Activated CD4-positive, alpha-beta memory T cell treated with anti-CD3 and anti-CD28 coated beads for 36 hours (primary cell): ENCODE measurements around the gene LFNG. TPM values are rescaled to one million over a fixed set of nuclear protein-coding genes. Genes with fewer than 3 reads are reported as not detected.

Experiments
- CTCF ChIA-PET: fragments of 350-600 bp; sonication (Branson Sonifier 250); formaldehyde crosslinking; loops from one replicate; lab custom pipeline; 2021; ENCODE audit warnings: antibody characterized with exemption, inconsistent platforms; lab: Charles Lee
- POLR2A ChIA-PET: fragments of 350-600 bp; sonication (Branson Sonifier 250); formaldehyde crosslinking; loops from one replicate; lab custom pipeline; 2021; ENCODE audit warnings: antibody characterized with exemption; lab: Charles Lee
- DNase-seq: peaks from one replicate; pipeline ENCODE4 v3.0.0-alpha.2; 2020
- H3K27ac Mint-ChIP-seq: one replicate; pipeline ENCODE4 v1.8.0; 2021; ENCODE audit warnings: mixed read lengths
- H3K27me3 Mint-ChIP-seq: one replicate; pipeline ENCODE4 v1.8.0; 2021; ENCODE audit warnings: mixed read lengths
- H3K36me3 Mint-ChIP-seq: one replicate; pipeline ENCODE4 v1.8.0; 2021; ENCODE audit warnings: mixed read lengths
- H3K4me1 Mint-ChIP-seq: one replicate; pipeline ENCODE4 v1.8.0; 2021; ENCODE audit warnings: low read depth, mixed read lengths
- H3K4me3 Mint-ChIP-seq: one replicate; pipeline ENCODE4 v1.8.0; 2021; ENCODE audit warnings: mild to moderate bottlenecking, mixed read lengths
- H3K9me3 Mint-ChIP-seq: one replicate; pipeline ENCODE4 v1.8.0; 2021; ENCODE audit warnings: mixed read lengths
- intact Hi-C: fragments of 100-400 bp; cut with micrococcal nuclease; formaldehyde crosslinking; loops from one replicate; pipeline ENCODE4 v1.15.1; 2023
- total RNA-seq, 2 experiments: library from RNA; stranded (reverse); gene quantifications; one replicate each; pipeline ENCODE4 v1.2.3, GENCODE V29; 2021

Gene LFNG
- total RNA-seq, 2 experiments from 2014 or later: 33.0 to 33.1 TPM

GRCh38 chr7:2537981-2538851 is 18.6 kb downstream of the LFNG start:
- DNase-seq: no peak
- H3K27ac Mint-ChIP-seq: no peak overlapping the region
- no peaks in the 10 kb centered on the region for H3K4me1 Mint-ChIP-seq
- no peaks in the 10 kb centered on the region for H3K9me3 Mint-ChIP-seq
- no peaks in the 10 kb centered on the region for H3K27me3 Mint-ChIP-seq
- H3K36me3 Mint-ChIP-seq: peaks cover 7% of the 10 kb centered on the region
- POLR2A ChIA-PET: no interaction called here
- CTCF ChIA-PET: no interaction called here
- H3K4me3 Mint-ChIP-seq: no peak overlapping the region
- intact Hi-C loops: no loop called here

DNA sequence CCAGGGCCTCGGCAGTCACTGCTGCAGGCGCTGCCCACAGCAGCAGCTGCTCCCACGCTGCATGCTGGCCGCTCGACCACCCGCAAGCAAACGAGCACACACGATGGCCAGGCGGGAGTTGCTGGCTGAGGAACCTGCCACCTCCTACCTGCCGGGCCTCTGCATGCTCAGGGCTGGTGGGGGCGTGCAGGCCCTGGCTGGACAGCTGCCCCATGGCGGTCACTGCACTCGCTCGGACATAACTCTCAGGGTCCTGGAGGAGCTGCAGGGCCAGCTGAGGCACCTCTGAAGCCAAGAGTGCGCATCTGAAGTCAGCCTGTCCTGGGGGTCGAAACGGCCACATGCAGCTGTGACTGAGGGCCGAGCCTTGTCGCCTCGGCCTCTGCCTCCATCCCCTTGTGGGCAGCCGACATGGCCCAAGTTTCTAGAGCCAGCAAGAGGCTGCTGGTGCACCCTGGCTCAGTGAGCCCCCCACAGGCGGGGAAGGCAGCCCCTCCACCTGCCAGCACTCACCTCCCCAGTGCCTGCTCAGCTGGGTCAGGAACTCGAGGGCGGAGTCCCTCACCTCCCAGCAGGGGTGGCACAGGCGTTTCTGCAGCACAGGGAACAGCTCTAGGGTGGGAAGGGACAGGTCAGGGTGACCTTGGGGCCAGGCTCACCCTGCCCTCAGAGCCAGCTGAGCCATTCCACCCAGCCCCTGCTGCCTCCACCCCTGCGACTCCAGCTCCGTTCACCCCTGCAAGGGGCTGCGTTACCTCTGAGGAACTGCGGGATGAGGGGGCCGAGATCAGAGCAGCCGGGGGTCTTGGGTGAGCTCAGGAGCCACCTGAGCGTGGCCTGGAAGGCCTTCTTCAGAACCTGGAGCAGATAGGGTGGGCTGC is 19.7 kb downstream of the LFNG start:
- POLR2A ChIA-PET: interaction anchor here (0.8 to 1.4 kb wide), 2 partner anchors 8 to 18 kb away, joined by 3 read pairs; no protein-coding TSS in a partner anchor
- CTCF ChIA-PET: no interaction called here
- Mint-ChIP-seq H3K9me3 (no peaks in the 10 kb centered on the region), H3K36me3 (peaks cover 11% of the 10 kb centered on the region), H3K4me3 (no peak overlapping the region), H3K27ac (no peak overlapping the region), H3K4me1 (no peaks in the 10 kb centered on the region), H3K27me3 (no peaks in the 10 kb centered on the region)
- intact Hi-C loops: no loop called here
- DNase-seq: no peak

DNA sequence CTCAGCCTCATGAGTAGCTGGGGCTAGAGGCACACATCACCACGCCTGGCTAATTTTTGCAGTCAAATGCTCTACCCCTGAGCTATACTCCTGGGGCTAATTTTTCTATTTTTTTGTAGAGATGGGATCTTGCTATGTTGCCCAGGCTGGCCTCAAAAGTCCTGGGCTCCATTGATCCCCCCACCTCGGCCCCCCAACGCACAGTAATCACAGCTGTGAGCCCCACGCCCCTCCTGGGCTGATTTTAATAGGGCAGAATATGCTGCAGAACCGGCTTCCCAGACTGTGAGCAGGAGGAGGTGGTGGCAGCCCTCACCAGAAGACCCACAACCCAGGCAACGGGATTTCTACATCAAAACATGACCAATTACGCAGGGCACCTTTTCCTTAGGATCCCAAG is 20.6 kb downstream of the LFNG start:
- no peaks in the 10 kb centered on the region for H3K9me3 Mint-ChIP-seq
- ChIA-PET CTCF (no interaction called here), POLR2A (interaction anchor here (1.4 kb wide), 1 partner anchor 19 kb away, joined by 3 read pairs; no protein-coding TSS in a partner anchor)
- intact Hi-C loops: no loop called here
- H3K4me3 Mint-ChIP-seq: no peak overlapping the region
- DNase-seq: no peak
- no peaks in the 10 kb centered on the region for H3K4me1 Mint-ChIP-seq
- no peaks in the 10 kb centered on the region for H3K27me3 Mint-ChIP-seq
- H3K36me3 Mint-ChIP-seq: peaks cover 15% of the 10 kb centered on the region
- H3K27ac Mint-ChIP-seq: no peak overlapping the region

- H3K27ac Mint-ChIP-seq: no peak overlapping the region
- no peak for DNase-seq
- H3K36me3 Mint-ChIP-seq: peaks cover 15% of the 10 kb centered on the region
- H3K4me1 Mint-ChIP-seq: no peaks in the 10 kb centered on the region
- ChIA-PET POLR2A (interaction anchor here (1.4 kb wide), 1 partner anchor 20 kb away, joined by 3 read pairs; no protein-coding TSS in a partner anchor), CTCF (no interaction called here)
- H3K27me3 Mint-ChIP-seq: no peaks in the 10 kb centered on the region
- H3K4me3 Mint-ChIP-seq: no peak overlapping the region
- H3K9me3 Mint-ChIP-seq: no peaks in the 10 kb centered on the region
- intact Hi-C loops: no loop called here
Observed at GRCh38 chr7:2540641-2541051, 21.1 kb downstream of the LFNG start.

GRCh38 chr7:2541291-2542010 is 21.9 kb downstream of the LFNG start:
- ChIA-PET CTCF (no interaction called here), POLR2A (no interaction called here)
- intact Hi-C loops: no loop called here
- peaks cover 15% of the 10 kb centered on the region for H3K36me3 Mint-ChIP-seq
- no peak for DNase-seq
- H3K9me3 Mint-ChIP-seq: no peaks in the 10 kb centered on the region
- H3K27ac Mint-ChIP-seq: no peak overlapping the region
- H3K4me1 Mint-ChIP-seq: no peaks in the 10 kb centered on the region
- H3K4me3 Mint-ChIP-seq: no peak overlapping the region
- no peaks in the 10 kb centered on the region for H3K27me3 Mint-ChIP-seq

DNA sequence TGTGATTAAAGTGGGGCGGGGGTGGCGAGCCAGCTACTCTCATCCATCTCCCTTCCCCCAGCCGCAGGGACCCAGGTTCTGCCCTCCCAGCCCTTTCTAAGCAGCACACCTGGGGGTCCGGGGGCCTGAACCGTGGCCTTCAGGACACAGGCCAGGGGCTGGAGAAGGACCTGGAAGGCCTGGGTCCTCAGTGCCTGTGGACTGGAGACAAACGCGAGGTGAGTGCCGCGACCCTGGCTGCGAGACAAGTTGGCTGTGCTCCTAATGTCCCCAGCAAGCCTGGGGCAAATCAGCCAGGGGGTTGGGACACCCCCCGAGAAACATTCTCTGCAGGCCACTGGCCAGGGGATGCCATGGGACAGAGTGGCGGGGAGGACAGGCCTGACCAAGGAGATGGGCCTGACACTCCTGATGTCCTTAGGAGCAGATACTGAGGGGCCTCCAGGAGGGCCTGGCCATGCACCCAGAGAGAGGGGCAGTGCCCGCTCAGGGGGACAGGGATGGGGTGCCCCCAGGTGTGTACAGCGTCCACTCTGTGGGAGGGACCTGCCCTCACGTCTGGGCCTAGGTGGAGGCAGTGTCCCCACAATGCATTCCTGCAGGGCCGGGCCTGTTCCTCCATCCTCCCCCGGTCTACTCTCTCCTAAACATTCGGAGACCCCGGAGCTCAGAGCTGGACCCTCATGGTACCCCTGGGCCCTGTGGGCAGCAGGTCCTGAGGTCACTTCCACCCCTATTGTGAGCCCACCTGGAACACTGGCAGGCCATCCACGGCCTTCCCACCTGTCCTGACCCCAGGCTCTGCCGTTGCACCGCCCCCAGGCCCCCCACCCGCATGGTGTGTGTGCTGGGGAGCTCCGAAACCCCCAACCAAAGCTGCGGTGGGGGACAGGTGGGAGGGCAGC is 22.7 kb downstream of the LFNG start:
- CTCF ChIA-PET: no interaction called here
- intact Hi-C loops: no loop called here
- Mint-ChIP-seq H3K27me3 (no peaks in the 10 kb centered on the region), H3K36me3 (peaks cover 20% of the 10 kb centered on the region), H3K27ac (no peak overlapping the region), H3K4me1 (no peaks in the 10 kb centered on the region), H3K9me3 (no peaks in the 10 kb centered on the region), H3K4me3 (no peak overlapping the region)
- DNase-seq: no peak
- POLR2A ChIA-PET: no interaction called here

GRCh38 chr7:2542916-2543871 is 23.6 kb downstream of the LFNG start:
- Mint-ChIP-seq H3K4me3 (no peak overlapping the region), H3K36me3 (peaks cover 26% of the 10 kb centered on the region), H3K9me3 (no peaks in the 10 kb centered on the region), H3K27me3 (no peaks in the 10 kb centered on the region), H3K4me1 (no peaks in the 10 kb centered on the region), H3K27ac (no peak overlapping the region)
- CTCF ChIA-PET: no interaction called here
- no peak for DNase-seq
- POLR2A ChIA-PET: interaction anchor here (0.7 kb wide), 1 partner anchor 11 kb away, joined by 3 read pairs; no protein-coding TSS in a partner anchor
- intact Hi-C loops: no loop called here

GRCh38 chr7:2544541-2545188 is 25.1 kb downstream of the LFNG start:
- H3K9me3 Mint-ChIP-seq: no peaks in the 10 kb centered on the region

GRCh38 chr7:2545746-2546425 is 26.3 kb downstream of the LFNG start:
- H3K27me3 Mint-ChIP-seq: no peaks in the 10 kb centered on the region
- peaks cover 34% of the 10 kb centered on the region for H3K36me3 Mint-ChIP-seq
- intact Hi-C loops: no loop called here
- no peak for DNase-seq
- no peak overlapping the region for H3K27ac Mint-ChIP-seq
- no peak overlapping the region for H3K4me3 Mint-ChIP-seq
- ChIA-PET CTCF (no interaction called here), POLR2A (interaction anchor here (2.0 kb wide), 1 partner anchor 16 kb away, joined by 8 read pairs; no protein-coding TSS in a partner anchor)
- no peaks in the 10 kb centered on the region for H3K9me3 Mint-ChIP-seq
- peaks cover 8% of the 10 kb centered on the region for H3K4me1 Mint-ChIP-seq

More at GRCh38 chr7:2544541-2545188, 25.1 kb downstream of the LFNG start:
- Mint-ChIP-seq H3K27ac (no peak overlapping the region), H3K36me3 (peaks cover 30% of the 10 kb centered on the region), H3K4me3 (no peak overlapping the region), H3K27me3 (no peaks in the 10 kb centered on the region), H3K4me1 (peaks cover 5% of the 10 kb centered on the region)
- DNase-seq: no peak
- CTCF ChIA-PET: no interaction called here
- POLR2A ChIA-PET: no interaction called here
- intact Hi-C loops: no loop called here
